AG09319 (cell line): Measurements from ENCODE around the gene RPS2.
"Not testable (repeated sequence)": the region's sequence is repeated elsewhere in the genome, so short reads cannot be mapped to it uniquely, and the experiment has no call there.

Experiments used
- DNase-seq: peaks from one replicate; pipeline ENCODE4 v3.0.0-alpha.2; 2010; ENCODE audit warnings: low read depth; ENCODE audit errors: extremely low read depth
- CTCF ChIP-seq: IDR thresholded peaks from 2 replicates; pipeline ENCODE4 v1.5.1; 2011; ENCODE audit warnings: low read depth, mild to moderate bottlenecking, inconsistent platforms, low read length, moderate library complexity

RPS2 gene

DNA sequence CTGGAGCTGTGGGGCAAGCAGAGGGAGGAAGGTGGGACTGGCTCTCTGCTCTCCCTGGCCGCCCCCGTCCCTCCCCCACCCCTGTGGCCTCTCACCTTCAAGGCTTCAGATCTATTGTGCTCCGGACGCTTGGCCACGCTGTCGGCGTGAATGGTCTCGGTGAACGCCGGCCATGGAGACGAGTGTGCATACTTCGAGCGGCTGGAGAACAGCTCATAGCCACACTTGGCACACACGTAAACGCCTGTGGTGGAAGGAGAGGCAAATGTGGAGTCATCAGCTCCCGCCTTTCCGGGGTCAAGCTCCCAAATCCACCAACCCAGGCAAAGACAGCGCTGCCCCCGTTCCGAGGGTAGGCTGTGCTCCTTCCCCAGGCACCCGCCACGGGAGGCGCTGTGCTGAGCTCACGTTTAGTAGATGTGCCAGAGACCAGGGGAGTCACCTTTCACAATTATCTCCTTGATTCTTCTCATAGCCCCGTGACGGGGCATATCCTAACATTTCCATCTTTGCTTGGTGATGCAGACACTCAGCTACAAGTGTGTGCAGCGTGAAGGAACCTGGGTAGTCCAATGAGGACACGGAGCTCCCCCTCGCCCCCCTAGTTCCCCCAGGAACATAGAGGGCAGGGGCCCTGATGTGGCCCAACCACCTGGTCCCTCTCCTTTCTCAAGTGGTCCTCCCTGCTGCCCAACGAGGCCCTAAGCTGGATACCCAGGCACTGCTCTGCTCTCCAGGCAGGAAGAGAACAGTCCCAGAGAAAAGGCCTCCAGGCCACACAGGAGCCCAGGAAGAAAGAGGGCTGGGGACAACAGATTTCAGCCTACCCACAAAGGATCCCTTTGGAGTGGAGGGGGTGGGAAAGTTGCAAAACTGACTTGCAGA, 23.2 kb downstream of the RPS2 start:
- no peak for TF ChIP-seq CTCF
- no peak for DNase-seq

DNA sequence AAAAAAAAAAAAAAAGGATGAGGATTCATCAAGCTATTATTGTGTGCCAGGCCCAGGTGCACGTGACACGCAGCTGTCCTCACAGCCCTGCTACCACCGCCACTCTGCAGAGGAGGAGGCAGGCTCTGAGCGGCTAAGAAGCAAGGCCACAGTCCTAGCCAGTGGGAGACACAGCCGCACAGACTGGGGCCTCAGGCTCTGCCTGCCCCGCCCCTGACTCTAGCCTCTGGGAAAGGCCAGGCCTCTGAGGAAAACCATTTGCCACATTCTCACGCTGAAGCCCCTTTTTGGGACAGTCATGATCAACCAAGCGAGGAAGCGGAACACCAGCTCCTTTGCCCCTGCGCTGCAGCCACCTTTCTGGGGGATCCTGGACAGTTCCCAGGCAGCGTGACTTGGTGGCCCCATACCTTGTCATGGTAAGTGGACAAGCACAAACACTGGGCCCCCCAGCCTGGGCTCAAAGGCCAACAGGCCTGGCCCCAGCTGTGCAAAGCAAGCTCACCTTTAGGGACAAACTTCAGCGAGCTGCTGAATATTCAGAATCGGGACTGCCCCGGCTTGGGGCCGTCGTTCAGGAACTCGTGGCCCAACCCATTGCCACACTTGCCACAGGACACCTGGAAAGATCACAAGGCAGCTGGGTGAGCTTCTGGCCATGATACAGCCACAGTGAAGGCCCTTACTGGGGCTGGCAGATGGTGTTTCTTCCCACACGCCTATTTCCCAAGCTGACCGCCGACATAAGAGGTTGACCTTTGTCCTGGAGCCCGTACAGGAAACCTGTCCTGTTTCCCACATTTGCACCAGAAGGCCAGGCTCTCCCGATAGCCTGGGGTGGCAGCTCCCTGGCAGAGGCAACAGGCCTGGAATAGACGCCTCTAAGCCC, 24.1 kb downstream of the RPS2 start:
- no peak for TF ChIP-seq CTCF
- DNase-seq = no peak

DNA sequence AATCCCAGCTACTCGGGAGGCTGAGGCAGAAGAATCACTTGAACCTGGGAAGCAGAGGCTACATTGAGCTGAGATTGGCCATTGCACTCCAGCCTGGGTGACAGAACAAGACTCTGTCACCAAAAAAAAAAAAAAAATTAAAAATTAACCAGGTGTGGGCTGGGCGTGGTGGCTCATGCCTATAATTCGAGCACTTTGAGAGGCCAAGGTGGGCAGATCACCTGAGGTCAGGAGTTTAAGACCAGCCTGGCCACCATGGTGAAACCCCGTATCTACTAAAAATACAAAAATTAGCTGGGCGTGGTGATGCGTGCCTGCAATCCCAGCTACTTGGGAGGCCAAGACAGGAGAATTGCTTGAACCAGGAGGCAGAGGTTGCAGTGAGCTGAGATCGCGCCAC, 24.8 kb downstream of the RPS2 start:
- DNase-seq = not testable (repeated sequence)

GRCh38 chr16:1938910-1939309, 25.7 kb downstream of the RPS2 start:
- no peak for TF ChIP-seq CTCF

GRCh38 chr16:1938316-1938715, 26.3 kb downstream of the RPS2 start:
- DNase-seq = no peak
- TF ChIP-seq CTCF = no peak

More at GRCh38 chr16:1938910-1939309, 25.7 kb downstream of the RPS2 start:
- no peak for DNase-seq

DNA sequence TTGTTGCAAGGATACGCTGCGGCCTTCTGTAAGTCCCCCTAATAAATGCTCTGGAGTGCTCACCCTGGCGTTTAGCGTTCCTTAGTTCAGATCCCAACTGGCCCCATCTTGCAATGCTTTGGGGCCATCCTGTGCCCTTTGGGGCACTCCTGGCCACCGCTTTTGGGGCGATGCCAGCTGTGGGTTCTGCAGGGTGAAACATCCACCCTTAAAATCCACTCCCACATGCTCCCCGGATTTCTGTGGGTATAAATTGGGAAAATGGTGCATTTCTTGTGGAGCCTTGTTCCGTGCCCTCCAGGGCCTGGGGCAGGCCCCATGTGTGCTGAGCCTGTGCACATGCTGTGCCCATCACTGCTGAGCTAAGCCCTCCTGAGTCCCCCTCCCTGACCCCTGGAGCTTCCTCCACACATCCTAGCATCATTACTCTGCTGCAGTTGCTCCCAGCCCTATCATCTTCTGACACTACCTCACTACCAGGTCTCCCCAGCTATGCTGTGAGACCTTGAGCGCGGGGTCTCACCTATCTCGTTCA, 27.6 kb downstream of the RPS2 start:
- no peak for TF ChIP-seq CTCF
- no peak for DNase-seq

GRCh38 chr16:1933097-1933661, 31.4 kb downstream of the RPS2 start:
- TF ChIP-seq CTCF = no peak
- no peak for DNase-seq
